ENCODE measurements around the gene ARHGEF35. TPM values are rescaled to one million over a fixed set of nuclear protein-coding genes. Genes with fewer than 3 reads are reported as not detected.
"Not testable (repeated sequence)": the region's sequence is repeated elsewhere in the genome, so short reads cannot be mapped to it uniquely, and the experiment has no call there.

The ARHGEF35 gene
- polyA plus RNA-seq, 4 donors: 5.5 to 28.1 (median 20.2) TPM

GRCh38 chr7:144183166-144183565 is 12.5 kb downstream of the ARHGEF35 start, which contains the start of gene CTAGE4:
Gene CTAGE4 (plus strand): TSS chr7:144183466. CDS start chr7:144183504, 38 bp downstream.
- not testable (repeated sequence) for DNase-seq (ENCODE audit: low read depth in 4 of 4, low spot score in 3 of 4)

DNA sequence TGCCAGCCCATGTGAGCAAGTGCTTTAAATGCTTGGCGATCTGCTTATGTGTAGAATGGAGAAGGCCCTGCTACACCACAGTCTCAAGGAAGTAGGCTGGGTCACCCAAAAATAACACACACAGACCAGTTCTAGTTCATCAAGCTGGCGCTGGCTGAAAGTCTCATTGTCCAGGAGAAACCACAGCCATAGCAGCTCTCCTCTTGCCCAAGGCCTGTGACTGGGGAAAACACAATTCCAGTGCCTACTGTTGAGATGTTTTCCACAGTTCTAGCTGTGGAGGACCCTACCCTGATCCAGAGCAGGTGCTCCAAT is 16.5 kb downstream of the ARHGEF35 start:
- not testable (repeated sequence) for DNase-seq (ENCODE audit: low read depth in 4 of 4, low spot score in 3 of 4)

DNA sequence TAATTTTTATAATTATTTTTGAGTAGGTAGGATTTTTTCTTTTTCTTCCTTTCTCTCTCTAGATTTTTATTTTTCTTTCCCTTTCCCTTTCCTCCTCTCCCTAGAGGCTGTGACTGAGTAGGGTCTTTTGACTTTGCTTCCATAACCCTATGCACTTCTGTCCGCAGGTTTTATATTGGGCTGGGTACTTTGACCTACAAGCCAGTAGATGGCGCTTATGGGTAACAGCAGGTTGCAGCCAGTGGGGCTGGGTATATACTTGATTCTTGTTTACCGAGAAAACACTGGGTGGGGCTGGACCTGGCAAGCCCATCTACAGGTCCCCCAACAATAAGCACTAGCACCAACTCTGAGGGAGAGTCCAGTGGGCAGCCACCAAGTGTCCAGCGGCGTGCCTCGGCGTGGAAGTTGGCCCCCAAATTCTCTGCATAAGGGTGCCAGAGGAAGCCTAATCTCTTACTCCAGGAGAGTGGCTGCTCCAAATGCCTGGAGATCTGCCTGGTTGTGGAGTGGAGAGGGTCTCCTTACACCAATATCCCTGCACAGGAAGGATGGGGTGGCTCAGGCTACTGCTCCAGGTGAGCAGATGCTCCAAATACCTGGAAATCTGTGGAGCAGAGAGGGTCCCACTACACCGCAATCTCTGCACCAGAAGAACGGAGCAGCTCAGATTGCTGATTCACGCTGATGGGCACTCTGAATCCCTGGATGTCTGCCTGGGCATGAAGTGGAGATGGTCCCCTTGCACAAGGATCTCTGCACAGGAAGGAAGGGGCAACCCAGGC is 17.1 kb downstream of the ARHGEF35 start:
- peak in 2 of 4 donors; percentile 1 to 2 for DNase-seq (ENCODE audit: low read depth in 4 of 4, low spot score in 3 of 4)

GRCh38 chr7:144174613-144175012 is 21.0 kb downstream of the ARHGEF35 start:
- DNase-seq (ENCODE audit: low read depth in 4 of 4, low spot score in 3 of 4): no peak

DNA sequence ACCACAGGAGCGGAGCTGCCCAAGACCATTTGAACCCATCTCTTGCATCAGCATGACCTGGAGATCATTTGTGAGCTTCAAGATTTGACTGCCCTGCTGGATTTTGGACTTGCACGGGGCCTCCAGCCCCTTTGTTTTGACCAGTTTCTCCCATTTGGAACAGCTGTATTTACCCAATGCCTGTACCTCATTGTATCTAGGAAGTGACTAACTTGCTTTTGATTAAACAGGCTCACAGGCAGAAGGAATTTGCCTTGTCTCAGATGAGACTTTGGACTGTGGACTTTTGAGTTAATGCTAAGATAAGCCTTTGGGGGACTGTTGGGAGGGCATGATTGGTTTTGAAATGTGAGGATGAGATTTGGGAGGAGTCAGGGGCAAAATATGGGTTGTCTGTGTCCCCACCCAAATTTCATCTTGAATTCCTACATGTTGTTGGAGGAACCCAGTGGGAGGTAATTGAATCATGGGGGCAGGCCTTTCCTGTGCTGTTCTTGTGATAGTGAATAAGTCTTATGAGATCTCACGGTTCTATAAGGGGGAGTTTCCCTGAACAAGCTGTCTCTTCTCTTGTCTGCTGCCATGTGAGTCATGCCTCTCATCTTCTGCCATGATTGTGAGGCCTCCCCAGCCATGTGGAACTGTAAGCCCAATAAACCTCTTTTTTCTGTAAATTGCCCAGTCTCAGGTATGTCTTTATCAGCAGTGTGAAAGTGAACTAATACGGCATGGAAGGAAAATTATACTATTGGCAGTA is 23.9 kb downstream of the ARHGEF35 start:
- not testable (repeated sequence) for DNase-seq (ENCODE audit: low read depth in 4 of 4, low spot score in 3 of 4)

DNA sequence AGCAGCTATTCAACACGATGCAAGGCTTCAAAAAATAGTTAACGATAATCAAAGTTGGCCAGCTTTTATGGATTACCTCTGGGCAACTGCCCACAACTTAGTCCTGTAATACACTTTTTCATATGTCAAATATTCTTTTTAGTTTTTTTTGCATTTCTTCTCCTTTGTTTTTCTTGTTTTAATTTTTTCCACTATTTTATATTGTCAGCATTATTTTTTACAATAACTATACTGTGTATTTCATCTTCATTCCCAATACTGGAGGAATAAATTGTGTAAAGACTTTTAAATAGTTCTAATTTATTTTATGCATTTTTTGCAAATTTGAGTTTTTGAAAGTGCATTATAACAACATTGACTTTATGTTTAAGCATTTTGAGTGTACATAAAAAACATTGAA is 30.8 kb downstream of the ARHGEF35 start:
- DNase-seq (ENCODE audit: low read depth in 4 of 4, low spot score in 3 of 4): no peak

- DNase-seq (ENCODE audit: low read depth in 4 of 4, low spot score in 3 of 4): no peak
Observed at GRCh38 chr7:144158861-144159260, 36.8 kb downstream of the ARHGEF35 start.

- DNase-seq (ENCODE audit: low read depth in 4 of 4, low spot score in 3 of 4): no peak
Observed at GRCh38 chr7:144148224-144148827, 47.3 kb downstream of the ARHGEF35 start.

DNA sequence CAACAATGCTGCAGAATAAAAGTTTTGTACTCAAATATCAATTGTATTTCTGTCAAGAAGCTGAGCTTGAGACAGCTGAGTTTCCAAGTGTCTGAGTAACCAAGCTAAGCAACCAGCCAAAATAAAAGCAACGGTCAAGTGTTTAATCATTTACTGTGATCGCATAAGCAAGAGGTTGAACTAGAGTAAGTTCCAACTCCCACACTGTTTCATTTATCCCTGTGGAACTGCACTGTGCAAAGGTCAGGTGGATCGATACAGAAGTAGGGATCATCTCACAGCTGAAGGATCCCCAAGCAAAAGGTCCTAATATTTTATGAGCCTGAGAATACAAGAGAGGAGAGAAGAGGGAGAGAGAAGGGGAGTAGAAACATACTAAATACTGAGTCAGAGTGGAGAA is 51.2 kb downstream of the ARHGEF35 start:
- DNase-seq (ENCODE audit: low read depth in 4 of 4, low spot score in 3 of 4): no peak

DNA sequence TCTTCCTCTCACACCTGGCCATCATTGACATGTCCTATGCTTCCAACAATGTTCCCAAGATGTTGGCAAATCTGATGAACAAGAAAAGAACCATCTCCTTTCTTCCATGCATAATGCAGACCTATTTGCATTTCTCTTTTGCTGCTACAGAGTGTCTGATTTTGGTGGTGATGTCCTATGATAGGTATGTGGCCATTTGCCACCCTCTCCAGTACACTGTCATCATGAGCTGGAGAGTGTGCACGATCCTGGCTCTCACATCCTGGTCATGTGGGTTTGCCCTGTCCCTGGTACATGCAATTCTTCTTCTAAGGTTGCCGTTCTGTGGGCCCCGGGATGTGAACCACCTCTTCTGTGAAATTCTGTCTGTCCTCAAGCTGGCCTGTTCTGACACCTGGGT is 53.4 kb downstream of the ARHGEF35 start:
- no peak for DNase-seq (ENCODE audit: low read depth in 4 of 4, low spot score in 3 of 4)

DNA sequence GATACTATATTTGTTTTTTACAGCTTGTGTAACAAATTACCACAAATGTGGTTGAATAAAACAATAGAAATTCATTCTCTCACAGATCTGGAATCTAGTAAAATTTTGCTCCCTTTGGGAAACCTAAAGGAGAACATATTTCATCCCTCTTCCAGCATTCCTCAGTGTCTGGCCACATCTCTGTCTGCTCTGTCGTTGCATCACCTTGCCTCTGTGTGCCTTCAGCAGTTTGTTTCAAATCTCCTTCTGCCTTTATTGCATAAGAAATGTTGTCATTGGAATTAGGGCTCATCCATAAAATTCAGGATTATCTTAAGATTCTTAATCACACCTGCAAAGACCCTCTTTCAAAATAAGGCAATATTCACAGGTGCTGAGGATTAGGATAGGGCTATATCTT is 58.1 kb downstream of the ARHGEF35 start:
- no peak for DNase-seq (ENCODE audit: low read depth in 4 of 4, low spot score in 3 of 4)

Other genes starting within 250 kb of the ARHGEF35 start
- under 1 TPM in 2 of 4 donors, not detected in 2; 0.15 to 0.18 TPM for gene OR2F1, start 241.0 kb downstream of the ARHGEF35 start, polyA plus RNA-seq (ENCODE audit: insufficient read length in 4 of 4)
- gene OR6B1, start 195.5 kb downstream of the ARHGEF35 start, polyA plus RNA-seq (ENCODE audit: insufficient read length in 4 of 4): not detected
- gene OR2A5, start 146.9 kb downstream of the ARHGEF35 start, polyA plus RNA-seq (ENCODE audit: insufficient read length in 4 of 4): under 1 TPM in 2 of 4 donors, not detected in 2; 0.06 TPM
- under 1 TPM in 1 of 4 donors, not detected in 3; 0.18 TPM for gene OR2A25, start 126.0 kb downstream of the ARHGEF35 start, polyA plus RNA-seq (ENCODE audit: insufficient read length in 4 of 4)
- gene OR2A12, start 109.6 kb downstream of the ARHGEF35 start, polyA plus RNA-seq (ENCODE audit: insufficient read length in 4 of 4): under 1 TPM in 2 of 4 donors, not detected in 2; 0.07 to 0.11 TPM
- gene OR2A2, start 86.2 kb downstream of the ARHGEF35 start, polyA plus RNA-seq (ENCODE audit: insufficient read length in 4 of 4): not detected
- gene OR2A14, start 72.7 kb downstream of the ARHGEF35 start, polyA plus RNA-seq (ENCODE audit: insufficient read length in 4 of 4): under 1 TPM in 1 of 4 donors, not detected in 3; 0.09 TPM
- 10 to 100 TPM in 1 of 4 donors, 1 to 10 TPM in 2, under 1 TPM in 1; 0.30 to 19.3 (median 5.3) TPM for gene CTAGE4, start 12.4 kb downstream of the ARHGEF35 start, polyA plus RNA-seq (ENCODE audit: insufficient read length in 4 of 4)
- gene OR2A42, start 43.8 kb upstream of the ARHGEF35 start, polyA plus RNA-seq (ENCODE audit: insufficient read length in 4 of 4): 1 to 10 TPM in 3 of 4 donors, under 1 TPM in 1; 0.53 to 2.0 (median 1.5) TPM
- 10 to 100 TPM in 2 of 4 donors, 1 to 10 TPM in 2; 5.4 to 18.4 (median 10.1) TPM for gene OR2A7, start 69.0 kb upstream of the ARHGEF35 start, polyA plus RNA-seq (ENCODE audit: insufficient read length in 4 of 4)
- 1 to 10 TPM; 3.5 to 9.5 (median 4.0) TPM for gene CTAGE8, start 73.5 kb upstream of the ARHGEF35 start, polyA plus RNA-seq (ENCODE audit: insufficient read length in 4 of 4)
- gene OR2A1, start 116.6 kb upstream of the ARHGEF35 start, polyA plus RNA-seq (ENCODE audit: insufficient read length in 4 of 4): 1 to 10 TPM in 2 of 4 donors, under 1 TPM in 2; 0.63 to 1.5 (median 0.88) TPM
- gene ARHGEF5, start 159.6 kb upstream of the ARHGEF35 start, polyA plus RNA-seq (ENCODE audit: insufficient read length in 4 of 4): 10 to 100 TPM in 3 of 4 donors, 1 to 10 TPM in 1; 8.9 to 38.1 (median 22.2) TPM
- gene NOBOX, start 207.9 kb upstream of the ARHGEF35 start, polyA plus RNA-seq (ENCODE audit: insufficient read length in 4 of 4): not detected

Data from left renal pelvis (tissue), 4 donors.